SK-N-MC (cell line): ENCODE data around the gene AADACL4.

Source experiments
- DNase-seq: peaks from one replicate; pipeline ENCODE4 v3.0.0-alpha.2; 2011; ENCODE audit warnings: low read depth, low spot score
- H3K27ac ChIP-seq: fragments of 200-600 bp; sonication (generic); 2 replicates; pipeline ENCODE4 v1.5.1; 2016; ENCODE audit warnings: mixed run types
- H3K36me3 ChIP-seq: fragments of 200-600 bp; sonication (generic); 2 replicates; pipeline ENCODE4 v1.6.1; 2017; ENCODE audit warnings: antibody characterized with exemption, low read length, mixed read lengths; ENCODE audit not compliant: insufficient read depth
- H3K4me3 ChIP-seq: fragments of 200-600 bp; sonication (generic); 2 replicates; pipeline ENCODE4 v1.5.1; 2016
- H3K9ac ChIP-seq: fragments of 200-600 bp; sonication (generic); 2 replicates; pipeline ENCODE4 v1.8.0; 2017; ENCODE audit warnings: mixed run types, mixed read lengths; ENCODE audit not compliant: insufficient read length
- H3K9me3 ChIP-seq: fragments of 200-600 bp; sonication (generic); 2 replicates; pipeline ENCODE4 v1.6.1; 2017; ENCODE audit warnings: low read depth, mild to moderate bottlenecking, antibody characterized with exemption, low read length, moderate library complexity, mixed read lengths
- EZH2 ChIP-seq: fragments of 200-600 bp; sonication (generic); IDR thresholded peaks from one replicate; pipeline ENCODE4 v1.6.1; 2017; ENCODE audit warnings: antibody characterized with exemption
- FOXP2 ChIP-seq: optimal IDR thresholded peaks from 2 replicates; pipeline ENCODE3; 2011; ENCODE audit warnings: mild to moderate bottlenecking, moderate library complexity; ENCODE audit not compliant: insufficient read depth; ENCODE audit errors: extremely low read length, control extremely low read depth
- POLR2AphosphoS5 ChIP-seq: IDR thresholded peaks from 2 replicates; pipeline ENCODE4 v1.6.1; 2012; ENCODE audit warnings: mild to moderate bottlenecking, low read depth, low read length, borderline replicate concordance

The AADACL4 gene

DNA sequence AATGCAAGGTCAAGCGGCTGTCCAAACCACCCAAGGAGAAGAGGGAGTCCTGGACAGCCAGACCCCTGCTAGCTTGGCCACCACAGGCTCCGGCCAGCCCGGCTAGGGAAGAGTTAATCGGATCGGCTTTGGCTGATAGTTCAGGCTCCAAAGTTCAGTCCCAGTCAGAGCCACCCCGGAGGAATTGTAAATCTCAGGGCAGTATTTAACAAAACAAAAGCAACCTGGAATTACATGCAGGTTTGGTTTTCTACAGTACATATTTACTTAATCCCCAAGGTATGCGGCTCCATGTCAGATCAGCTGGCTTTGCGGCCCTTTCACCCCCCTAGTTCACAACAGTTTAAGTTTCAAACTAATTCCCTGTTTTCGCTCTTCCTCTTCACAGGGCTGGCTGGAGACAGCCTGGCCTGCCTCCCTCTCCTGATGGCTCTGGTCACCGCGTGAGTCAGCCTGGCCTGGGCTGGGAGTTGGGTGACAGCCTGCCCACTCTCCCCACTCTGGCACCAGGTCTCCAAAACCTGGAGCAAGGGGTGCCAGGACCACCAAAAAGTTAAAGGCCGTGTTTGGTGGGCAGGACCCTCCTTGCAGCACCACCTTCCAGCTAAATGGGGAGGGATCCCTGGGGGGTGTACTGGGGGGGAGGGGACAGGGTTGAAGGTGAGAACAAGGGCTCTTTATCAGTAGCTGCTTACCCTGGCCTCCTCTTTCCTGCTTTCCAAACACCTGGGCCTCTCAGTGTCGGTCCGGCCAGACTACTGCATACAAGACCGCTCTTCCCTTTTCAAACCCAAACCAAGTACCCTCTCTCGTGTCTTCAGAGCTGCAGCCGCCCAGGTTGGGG is 27.8 kb upstream of the AADACL4 start:
- H3K4me3 ChIP-seq, result peak overlapping the region; percentile 75
- peak overlapping the region; percentile 2 for H3K9ac ChIP-seq
- TF ChIP-seq POLR2AphosphoS5, result no peak
- TF ChIP-seq EZH2, result no peak
- TF ChIP-seq FOXP2, result no peak
- no peaks in the 10 kb centered on the region for H3K9me3 ChIP-seq
- no peak for DNase-seq
- no peak overlapping the region for H3K27ac ChIP-seq
- no peaks in the 10 kb centered on the region for H3K36me3 ChIP-seq

- Histone ChIP-seq H3K4me3 (peak overlapping the region; percentile 75), H3K36me3 (no peaks in the 10 kb centered on the region), H3K9me3 (no peaks in the 10 kb centered on the region), H3K9ac (peak overlapping the region; percentile 65), H3K27ac (no peak overlapping the region)
- no peak for DNase-seq
- TF ChIP-seq FOXP2 (no peak), EZH2 (no peak), POLR2AphosphoS5 (no peak)
These were observed 27.0 kb upstream of the AADACL4 start for GRCh38 chr1:12616709-12617373.

DNA sequence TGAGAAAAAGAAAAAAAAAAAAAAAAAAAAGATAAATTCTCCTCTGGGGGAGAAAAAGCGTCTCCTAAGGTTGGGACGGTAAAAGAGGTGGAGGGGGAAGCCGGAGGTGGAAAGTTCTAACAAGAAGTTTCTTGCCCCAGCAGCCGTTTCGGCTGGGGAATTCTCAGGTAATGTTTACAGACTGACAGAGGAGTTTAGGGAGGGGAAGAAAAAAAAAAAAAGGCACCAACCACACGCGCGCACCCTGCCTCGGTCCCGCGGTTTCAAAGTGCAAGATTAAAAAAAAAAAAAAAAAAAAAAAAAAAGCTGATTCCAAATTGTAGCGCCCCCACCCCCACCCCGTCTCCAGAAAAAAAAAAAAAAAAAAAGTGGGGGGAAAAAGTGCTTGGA is 26.4 kb upstream of the AADACL4 start:
- H3K9ac ChIP-seq, result peak overlapping the region; percentile 65
- peak overlapping the region; percentile 75 for H3K4me3 ChIP-seq
- TF ChIP-seq POLR2AphosphoS5 (no peak), FOXP2 (no peak), EZH2 (no peak)
- no peaks in the 10 kb centered on the region for H3K9me3 ChIP-seq
- DNase-seq, result no peak
- no peak overlapping the region for H3K27ac ChIP-seq
- H3K36me3 ChIP-seq, result no peaks in the 10 kb centered on the region

- Histone ChIP-seq H3K27ac (no peak within 1 kb of the TSS), H3K9ac (peak within 1 kb of the TSS; percentile 65), H3K4me3 (peak within 1 kb of the TSS; percentile 75), H3K9me3 (no peaks in the 10 kb centered on the region), H3K36me3 (no peaks in the 10 kb centered on the region)
- TF ChIP-seq FOXP2 (peak; percentile 56), POLR2AphosphoS5 (no peak)
- no peak for DNase-seq
These were observed 25.8 kb upstream of the AADACL4 start, which contains the start of gene DHRS3 for GRCh38 chr1:12617901-12618660. TSS of gene DHRS3 (minus strand) at chr1:12618210. CDS start at chr1:12617348, 862 bp downstream.

- peak overlapping the region; percentile 65 for H3K9ac ChIP-seq
- H3K9me3 ChIP-seq, result no peaks in the 10 kb centered on the region
- no peak for TF ChIP-seq FOXP2
- no peak for TF ChIP-seq EZH2
- TF ChIP-seq POLR2AphosphoS5, result no peak
- H3K27ac ChIP-seq, result no peak overlapping the region
- H3K4me3 ChIP-seq, result peak overlapping the region; percentile 75
- no peak for DNase-seq
- H3K36me3 ChIP-seq, result no peaks in the 10 kb centered on the region
These were observed 25.3 kb upstream of the AADACL4 start for GRCh38 chr1:12618661-12618964.

GRCh38 chr1:12618965-12619791 is 24.7 kb upstream of the AADACL4 start:
- Histone ChIP-seq H3K4me3 (peak overlapping the region; percentile 75), H3K9me3 (no peaks in the 10 kb centered on the region), H3K27ac (no peak overlapping the region), H3K9ac (no peak overlapping the region), H3K36me3 (no peaks in the 10 kb centered on the region)
- TF ChIP-seq POLR2AphosphoS5, result no peak
- no peak for TF ChIP-seq EZH2
- TF ChIP-seq FOXP2, result no peak
- DNase-seq, result no peak

GRCh38 chr1:12619792-12620487 is 23.9 kb upstream of the AADACL4 start:
- no peaks in the 10 kb centered on the region for H3K9me3 ChIP-seq
- 0 out of 2 replicates have a peak overlapping the region, but pooled peaks have one; percentile 42 for H3K4me3 ChIP-seq
- TF ChIP-seq POLR2AphosphoS5, result no peak
- no peak for TF ChIP-seq FOXP2
- no peak for TF ChIP-seq EZH2
- DNase-seq, result peak; percentile 61
- H3K36me3 ChIP-seq, result no peaks in the 10 kb centered on the region
- H3K9ac ChIP-seq, result no peak overlapping the region
- no peak overlapping the region for H3K27ac ChIP-seq
